Frontal cortex (tissue), 1 donor: ENCODE measurements around the gene KRT20. TPM values are rescaled to one million over a fixed set of nuclear protein-coding genes. Genes with fewer than 3 reads are reported as not detected.

ENCODE experiments used
- total RNA-seq: library from RNA; depleted of rRNA; stranded (reverse); fragments of >200 nt; gene quantifications from one replicate; pipeline ENCODE4 v1.2.3, GENCODE V29; 2014

KRT20 gene
- total RNA-seq, 1 donor from 2014 or later, result not detected

Other genes starting within 250 kb of the KRT20 start
- gene SMARCE1, start 237.4 kb downstream of the KRT20 start, total RNA-seq, result 119 TPM
- gene KRT222, start 220.1 kb downstream of the KRT20 start, total RNA-seq, result 5.7 TPM
- not detected for gene KRT24, start 181.5 kb downstream of the KRT20 start, total RNA-seq
- not detected for gene KRT25, start 129.9 kb downstream of the KRT20 start, total RNA-seq
- gene KRT26, start 113.0 kb downstream of the KRT20 start, total RNA-seq, result not detected
- not detected for gene KRT27, start 102.7 kb downstream of the KRT20 start, total RNA-seq
- not detected for gene KRT28, start 85.3 kb downstream of the KRT20 start, total RNA-seq
- gene KRT10, start 62.6 kb downstream of the KRT20 start, total RNA-seq, result 2.4 TPM
- gene KRT12, start 18.0 kb downstream of the KRT20 start, total RNA-seq, result not detected
- 0.41 TPM for gene KRT23, start 52.4 kb upstream of the KRT20 start, total RNA-seq
- not detected for gene KRT39, start 81.7 kb upstream of the KRT20 start, total RNA-seq
- gene KRT40, start 99.1 kb upstream of the KRT20 start, total RNA-seq, result not detected
- not detected for gene KRTAP3-3, start 108.9 kb upstream of the KRT20 start, total RNA-seq
- gene KRTAP3-2, start 114.7 kb upstream of the KRT20 start, total RNA-seq, result not detected
- not detected for gene KRTAP3-1, start 123.9 kb upstream of the KRT20 start, total RNA-seq
- not detected for gene KRTAP1-5, start 142.0 kb upstream of the KRT20 start, total RNA-seq
- gene KRTAP1-4, start 145.0 kb upstream of the KRT20 start, total RNA-seq, result not detected
- gene KRTAP1-3, start 149.6 kb upstream of the KRT20 start, total RNA-seq, result not detected
- not detected for gene KRTAP1-1, start 156.2 kb upstream of the KRT20 start, total RNA-seq
- gene KRTAP2-1, start 162.1 kb upstream of the KRT20 start, total RNA-seq, result not detected
- not detected for gene KRTAP2-2, start 170.0 kb upstream of the KRT20 start, total RNA-seq
- gene KRTAP2-3, start 174.9 kb upstream of the KRT20 start, total RNA-seq, result not detected
- not detected for gene KRTAP2-4, start 180.6 kb upstream of the KRT20 start, total RNA-seq
- not detected for gene KRTAP4-7, start 198.9 kb upstream of the KRT20 start, total RNA-seq
- not detected for gene KRTAP4-8, start 212.9 kb upstream of the KRT20 start, total RNA-seq
- gene KRTAP4-16, start 217.0 kb upstream of the KRT20 start, total RNA-seq, result not detected
- not detected for gene KRTAP4-9, start 220.1 kb upstream of the KRT20 start, total RNA-seq
- gene KRTAP4-11, start 233.1 kb upstream of the KRT20 start, total RNA-seq, result not detected
- not detected for gene KRTAP4-12, start 238.9 kb upstream of the KRT20 start, total RNA-seq